Heart right ventricle (tissue), 16 donors: ENCODE measurements around the gene RNF123. TPM values are rescaled to one million over a fixed set of nuclear protein-coding genes. Genes with fewer than 3 reads are reported as not detected.

Source experiments
- ATAC-seq, 8 donors: fragments of 200-7000 bp; cut with Tn5 transposase; one replicate each; pipeline ENCODE4 v1.9.1; 2020; ENCODE audit warnings: mild to moderate bottlenecking in 8 of 8, moderate library complexity in 8 of 8, moderate number of reproducible peaks in 1 of 8
- DNase-seq, 2 donors: peaks; one replicate each; pipeline ENCODE4 v3.0.0-alpha.2; 2020
- H3K27ac ChIP-seq, 10 donors: fragments of 200-600 bp; sonication (generic) in 2 of 10; one replicate each; pipeline versions ENCODE4 v1.5.0 to v1.8.0; 2020 to 2022; ENCODE audit warnings: mild to moderate bottlenecking in 3 of 10
- H3K27me3 ChIP-seq, 7 donors: fragments of 200-600 bp; one replicate each; pipeline ENCODE4 v1.8.0; 2021 to 2022; ENCODE audit warnings: mild to moderate bottlenecking in 2 of 7
- H3K36me3 ChIP-seq, 9 donors: fragments of 200-600 bp; sonication (generic) in 1 of 9; one replicate each; pipeline versions ENCODE4 v1.5.0 to v1.8.0; 2020 to 2022; ENCODE audit warnings: mild to moderate bottlenecking in 2 of 9
- H3K4me1 ChIP-seq, 9 donors: fragments of 200-600 bp; sonication (generic) in 1 of 9; one replicate each; pipeline versions ENCODE4 v1.5.0 to v1.8.0; 2020 to 2022; ENCODE audit warnings: mild to moderate bottlenecking in 4 of 9
- H3K4me3 ChIP-seq, 10 donors: fragments of 200-600 bp; sonication (generic) in 2 of 10; one replicate each; pipeline versions ENCODE4 v1.5.0 to v1.8.0; 2020 to 2022; ENCODE audit warnings: mild to moderate bottlenecking in 7 of 10, moderate library complexity in 2 of 10
- H3K9me3 ChIP-seq, 11 donors: fragments of 200-600 bp in 10 of 11; sonication (generic) in 2 of 11; one replicate each; pipeline versions ENCODE4 v1.5.0 to v1.8.0; 2013 to 2022; ENCODE audit warnings: mild to moderate bottlenecking in 2 of 11, control low read depth in 1 of 11, moderate library complexity in 1 of 11
- WGBS, 2 donors: extraction: QIAGEN DNeasy Blood & Tissue Kit; methylation state at CpG; one replicate each; pipeline ENCODE4 v1.1.7; 2013; ENCODE audit warnings: inconsistent platforms in 1 of 2; 5-methylcytosine and 5-hydroxymethylcytosine counted together
- intact Hi-C, 10 donors: fragments of 100-400 bp; cut with DNase I; formaldehyde crosslinking; loops; one replicate each; pipeline versions ENCODE4 v1.11.1 to v1.14.2; 2022
- polyA plus RNA-seq, 2 donors: library from polyadenylated mRNA; stranded (reverse); fragments of 200-250 nt; gene quantifications; one replicate each; pipeline ENCODE4 v1.2.3, GENCODE V29; 2013
- total RNA-seq, 10 donors: library from RNA; stranded (reverse); fragmentation: NEBNext Ultra II Directional in 3 of 10; extraction: Animal tissue kit (Norgen Biotek cat#: 25700) in 3 of 10; gene quantifications; one replicate each; pipeline versions ENCODE4 v1.2.1 to v1.2.4, GENCODE V29; 2021 to 2023
- TF ChIP-seq, protein P1 (sequence below), 9 donors: fragments of 200-600 bp; sonication (generic) in 2 of 9; IDR thresholded peaks; one replicate each; pipeline versions ENCODE4 v1.5.0 to v1.8.0; 2021 to 2022; ENCODE audit warnings: antibody characterized with exemption in 9 of 9, mild to moderate bottlenecking in 5 of 9, moderate library complexity in 1 of 9
- donor health status: Arrhythmogenic right ventricular cardiomyopathy.
- donor health status: ischemic (EF 13 %, LVEDD 7.1; RV severe dilation, severe dysfunction).
- donor health status: healthy with polysubstance abuse.
- donor health status: DM: no; HTN: yes; CAD: no.
- donor health status: DM: no; HTN: no; CAD: no.
- donor health status: ischemic (EF 25% LVEDD 6.9; RV normal size, moderate dysfunction).
- donor health status: ischemic (EF 25% LVEDD 5.7; RV mildly dilated, moderate dysfunction).
- donor health status: healthy.
- donor health status: DM: yes; HTN: yes; CAD: no.
- donor health status: Ischemic cardiomyopathy.
- donor health status: ischemic (EF 35%, LVEDD 5.7; RV mildly dilated, moderate dysfunction).
- donor health status: nonischemic (EF 11% LVEDD 7.7; RV severe dilation, severe dysfunction).
- donor health status: DM: yes; HTN: yes; CAD: no.
- donor health status: PGD.
- donor health status: ischemic (EF 29% LVEDD 5.4; RV normal size, mild dysfunction).
- donor health status: nonischemic (EF 23%, LVEDD 6.1; RV moderate dilation, normal function).

Gene RNF123
- total and polyA plus RNA-seq, 12 donors = 23.6 to 61.8 (median 48.7) TPM

GRCh38 chr3:49720855-49721595 is 31.7 kb downstream of the RNF123 start:
- TF ChIP-seq, protein P1, sequence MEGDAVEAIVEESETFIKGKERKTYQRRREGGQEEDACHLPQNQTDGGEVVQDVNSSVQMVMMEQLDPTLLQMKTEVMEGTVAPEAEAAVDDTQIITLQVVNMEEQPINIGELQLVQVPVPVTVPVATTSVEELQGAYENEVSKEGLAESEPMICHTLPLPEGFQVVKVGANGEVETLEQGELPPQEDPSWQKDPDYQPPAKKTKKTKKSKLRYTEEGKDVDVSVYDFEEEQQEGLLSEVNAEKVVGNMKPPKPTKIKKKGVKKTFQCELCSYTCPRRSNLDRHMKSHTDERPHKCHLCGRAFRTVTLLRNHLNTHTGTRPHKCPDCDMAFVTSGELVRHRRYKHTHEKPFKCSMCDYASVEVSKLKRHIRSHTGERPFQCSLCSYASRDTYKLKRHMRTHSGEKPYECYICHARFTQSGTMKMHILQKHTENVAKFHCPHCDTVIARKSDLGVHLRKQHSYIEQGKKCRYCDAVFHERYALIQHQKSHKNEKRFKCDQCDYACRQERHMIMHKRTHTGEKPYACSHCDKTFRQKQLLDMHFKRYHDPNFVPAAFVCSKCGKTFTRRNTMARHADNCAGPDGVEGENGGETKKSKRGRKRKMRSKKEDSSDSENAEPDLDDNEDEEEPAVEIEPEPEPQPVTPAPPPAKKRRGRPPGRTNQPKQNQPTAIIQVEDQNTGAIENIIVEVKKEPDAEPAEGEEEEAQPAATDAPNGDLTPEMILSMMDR (IDR thresholded peaks at IDR 0.05) = no peak
- Histone ChIP-seq H3K27ac (no peak overlapping the region), H3K4me1 (peaks cover 15 to 52% (median 35%) of the 10 kb centered on the region in 9 donors), H3K27me3 (no peaks in the 10 kb centered on the region), H3K9me3 (no peaks in the 10 kb centered on the region), H3K36me3 (peaks cover 0 to 52% (median 3%) of the 10 kb centered on the region in 9 donors), H3K4me3 (no peak overlapping the region)
- whole genome bisulfite sequencing, 2 donors = 64 to 68% methylated on average over 4 of the region's 4 CpGs
- ATAC-seq = no peak
- DNase-seq = no peak
- intact Hi-C loops = loop anchor here in 2 of 10 donors (5.0 to 10.0 kb wide), 2 partner anchors 66 to 184 kb away; partner anchors contain the start of genes IP6K1 (in 1 of the 2) and MST1R (in 1 of the 2)

DNA sequence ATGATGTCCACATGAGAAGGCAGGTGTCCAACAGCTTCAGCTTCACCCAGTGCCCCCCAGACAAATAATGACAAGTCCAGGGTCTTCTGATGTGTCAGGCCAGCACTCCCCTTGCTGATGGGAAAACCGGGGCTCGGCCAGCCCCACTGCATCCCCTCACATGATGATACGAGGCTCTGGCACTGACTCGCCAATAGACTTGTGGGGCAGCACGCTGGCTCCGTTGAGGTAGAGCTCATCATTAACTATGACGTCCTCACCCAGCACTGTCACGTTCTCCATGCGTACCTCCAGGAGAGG is 32.2 kb downstream of the RNF123 start:
- TF ChIP-seq, protein P1 (IDR thresholded peaks at IDR 0.05) = no peak
- Histone ChIP-seq H3K36me3 (peaks cover 0 to 53% (median 1%) of the 10 kb centered on the region in 9 donors), H3K27ac (no peak overlapping the region), H3K9me3 (no peaks in the 10 kb centered on the region), H3K4me1 (peaks cover 15 to 52% (median 35%) of the 10 kb centered on the region in 9 donors), H3K27me3 (no peaks in the 10 kb centered on the region), H3K4me3 (no peak overlapping the region)
- intact Hi-C loops = loop anchor here in 2 of 10 donors (5.0 to 10.0 kb wide), 2 partner anchors 66 to 183 kb away; partner anchors contain the start of genes IP6K1 (in 1 of the 2) and MST1R (in 1 of the 2)
- DNase-seq (no peak), ATAC-seq (no peak)
- WGBS, 2 donors = 78 to 82% methylated on average over 9 of the region's 9 CpGs

GRCh38 chr3:49721896-49722781 is 32.8 kb downstream of the RNF123 start:
- TF ChIP-seq, protein P1 (IDR thresholded peaks at IDR 0.05) = no peak
- Histone ChIP-seq H3K4me1 (peaks cover 15 to 52% (median 35%) of the 10 kb centered on the region in 9 donors), H3K27ac (peak overlapping the region in 2 of 10 donors; percentile 96 to 98), H3K9me3 (no peaks in the 10 kb centered on the region), H3K27me3 (no peaks in the 10 kb centered on the region), H3K4me3 (peak overlapping the region in 4 of 10 donors; percentile 78 to 100 (median 98)), H3K36me3 (peaks cover 0 to 53% (median 7%) of the 10 kb centered on the region in 9 donors)
- DNase-seq (no peak), ATAC-seq (no peak)
- WGBS, 2 donors = 89 to 91% methylated on average over 26 of the region's 26 CpGs
- intact Hi-C loops = loop anchor here in 2 of 10 donors (5.0 to 10.0 kb wide), 2 partner anchors 65 to 183 kb away; partner anchors contain the start of genes IP6K1 (in 1 of the 2) and MST1R (in 1 of the 2)

DNA sequence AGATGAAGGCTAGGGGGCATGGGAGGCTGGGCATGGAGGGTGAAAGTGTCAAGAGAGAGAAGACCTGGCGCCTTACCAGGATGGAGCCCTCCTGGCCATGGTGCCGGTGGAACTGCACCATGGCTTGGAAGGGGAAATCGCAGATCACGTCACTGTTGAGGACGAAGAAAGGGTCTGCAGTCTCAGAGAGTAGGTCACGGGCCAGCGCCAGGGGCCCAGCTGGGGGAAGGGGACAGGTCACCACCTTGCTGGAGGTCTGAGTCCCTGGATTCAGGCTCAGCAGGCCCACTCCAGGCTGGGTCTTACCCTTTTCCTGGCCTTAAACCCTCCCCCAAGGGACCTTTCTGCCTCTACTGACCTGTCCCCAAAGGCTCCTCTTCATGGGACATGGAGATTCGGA is 33.5 kb downstream of the RNF123 start:
- Histone ChIP-seq H3K9me3 (no peaks in the 10 kb centered on the region), H3K27me3 (no peaks in the 10 kb centered on the region), H3K4me1 (peaks cover 15 to 52% (median 35%) of the 10 kb centered on the region in 9 donors), H3K4me3 (peak overlapping the region; percentile 68 to 100 (median 94)), H3K36me3 (peaks cover 0 to 56% (median 15%) of the 10 kb centered on the region in 9 donors), H3K27ac (peak overlapping the region in 9 of 10 donors; percentile 88 to 98 (median 93))
- no peak for DNase-seq
- intact Hi-C loops = loop anchor here in 2 of 10 donors (5.0 to 10.0 kb wide), 2 partner anchors 64 to 182 kb away; partner anchors contain the start of genes IP6K1 (in 1 of the 2) and MST1R (in 1 of the 2)
- TF ChIP-seq, protein P1 (IDR thresholded peaks at IDR 0.05) = no peak
- no peak for ATAC-seq
- WGBS, 2 donors = 61 to 64% methylated on average over 8 of the region's 8 CpGs
